ENCODE data around the gene ATAD1.
"Not testable (repeated sequence)": the region's sequence is repeated elsewhere in the genome, so short reads cannot be mapped to it uniquely, and the experiment has no call there.

The ATAD1 gene

GRCh38 chr10:87750817-87751216 lies 67.2 kb downstream of the ATAD1 start:
- no peaks in the 10 kb centered on the region for H3K27me3 ChIP-seq (ENCODE audit: insufficient read depth, insufficient read length)
- no peaks in the 10 kb centered on the region for H3K9me3 ChIP-seq (ENCODE audit: insufficient read depth, low read length)
- H3K4me3 ChIP-seq (ENCODE audit: insufficient read length, low read depth): no peak overlapping the region
- TF ChIP-seq SUZ12 (IDR thresholded peaks at IDR 0.05; ENCODE audit: extremely low read depth, insufficient read depth, insufficient read length) (no peak), ZNF274 (IDR thresholded peaks at IDR 0.05; ENCODE audit: low read depth, low read length) (no peak), YY1 (IDR thresholded peaks at IDR 0.05; ENCODE audit: insufficient read depth, insufficient read length) (no peak)
- no peak overlapping the region for H3K9ac ChIP-seq (ENCODE audit: insufficient read length, low read depth)
- peaks cover 13% of the 10 kb centered on the region for H3K36me3 ChIP-seq (ENCODE audit: insufficient read depth, insufficient read length, low read length)
- DNase-seq (ENCODE audit: low read depth, low spot score): no peak
- no peaks in the 10 kb centered on the region for H3K4me1 ChIP-seq (ENCODE audit: insufficient read depth, insufficient read length)

GRCh38 chr10:87750001-87750671 lies 67.9 kb downstream of the ATAD1 start:
- peak; percentile 27 for DNase-seq (ENCODE audit: low read depth, low spot score)
- TF ChIP-seq SUZ12 (IDR thresholded peaks at IDR 0.05; ENCODE audit: extremely low read depth, insufficient read depth, insufficient read length) (no peak), ZNF274 (IDR thresholded peaks at IDR 0.05; ENCODE audit: low read depth, low read length) (no peak), YY1 (IDR thresholded peaks at IDR 0.05; ENCODE audit: insufficient read depth, insufficient read length) (no peak)
- H3K9ac ChIP-seq (ENCODE audit: insufficient read length, low read depth): no peak overlapping the region

GRCh38 chr10:87748244-87748643 lies 69.8 kb downstream of the ATAD1 start:
- not testable (repeated sequence) for H3K4me3 ChIP-seq (ENCODE audit: insufficient read length, low read depth); H3K27me3 ChIP-seq (ENCODE audit: insufficient read depth, insufficient read length); H3K9ac ChIP-seq (ENCODE audit: insufficient read length, low read depth); DNase-seq (ENCODE audit: low read depth, low spot score); H3K4me1 ChIP-seq (ENCODE audit: insufficient read depth, insufficient read length); H3K9me3 ChIP-seq (ENCODE audit: insufficient read depth, low read length)
- peaks cover 12% of the 10 kb centered on the region for H3K36me3 ChIP-seq (ENCODE audit: insufficient read depth, insufficient read length, low read length)

More at GRCh38 chr10:87750001-87750671, 67.9 kb downstream of the ATAD1 start:
- H3K27me3 ChIP-seq (ENCODE audit: insufficient read depth, insufficient read length): no peaks in the 10 kb centered on the region
- no peak overlapping the region for H3K4me3 ChIP-seq (ENCODE audit: insufficient read length, low read depth)
- no peaks in the 10 kb centered on the region for H3K9me3 ChIP-seq (ENCODE audit: insufficient read depth, low read length)
- H3K4me1 ChIP-seq (ENCODE audit: insufficient read depth, insufficient read length): no peaks in the 10 kb centered on the region
- peaks cover 10% of the 10 kb centered on the region for H3K36me3 ChIP-seq (ENCODE audit: insufficient read depth, insufficient read length, low read length)

- DNase-seq (ENCODE audit: low read depth, low spot score): no peak
- peaks cover 10% of the 10 kb centered on the region for H3K36me3 ChIP-seq (ENCODE audit: insufficient read depth, insufficient read length, low read length)
- H3K9me3 ChIP-seq (ENCODE audit: insufficient read depth, low read length): no peaks in the 10 kb centered on the region
- H3K4me3 ChIP-seq (ENCODE audit: insufficient read length, low read depth): no peak overlapping the region
- no peaks in the 10 kb centered on the region for H3K27me3 ChIP-seq (ENCODE audit: insufficient read depth, insufficient read length)
- TF ChIP-seq ZNF274 (IDR thresholded peaks at IDR 0.05; ENCODE audit: low read depth, low read length) (no peak), YY1 (IDR thresholded peaks at IDR 0.05; ENCODE audit: insufficient read depth, insufficient read length) (no peak), SUZ12 (IDR thresholded peaks at IDR 0.05; ENCODE audit: extremely low read depth, insufficient read depth, insufficient read length) (no peak)
- H3K9ac ChIP-seq (ENCODE audit: insufficient read length, low read depth): no peak overlapping the region
- H3K4me1 ChIP-seq (ENCODE audit: insufficient read depth, insufficient read length): no peaks in the 10 kb centered on the region
These were observed 71.1 kb downstream of the ATAD1 start for GRCh38 chr10:87746911-87747310.

- peaks cover 10% of the 10 kb centered on the region for H3K36me3 ChIP-seq (ENCODE audit: insufficient read depth, insufficient read length, low read length)
- H3K4me1 ChIP-seq (ENCODE audit: insufficient read depth, insufficient read length): no peaks in the 10 kb centered on the region
- no peaks in the 10 kb centered on the region for H3K27me3 ChIP-seq (ENCODE audit: insufficient read depth, insufficient read length)
- H3K9ac ChIP-seq (ENCODE audit: insufficient read length, low read depth): no peak overlapping the region
- TF ChIP-seq SUZ12 (IDR thresholded peaks at IDR 0.05; ENCODE audit: extremely low read depth, insufficient read depth, insufficient read length) (no peak), ZNF274 (IDR thresholded peaks at IDR 0.05; ENCODE audit: low read depth, low read length) (no peak), YY1 (IDR thresholded peaks at IDR 0.05; ENCODE audit: insufficient read depth, insufficient read length) (no peak)
- no peak for DNase-seq (ENCODE audit: low read depth, low spot score)
- H3K4me3 ChIP-seq (ENCODE audit: insufficient read length, low read depth): no peak overlapping the region
- H3K9me3 ChIP-seq (ENCODE audit: insufficient read depth, low read length): no peaks in the 10 kb centered on the region
These were observed 73.4 kb downstream of the ATAD1 start for GRCh38 chr10:87744606-87745005.

GRCh38 chr10:87742992-87743610 lies 74.9 kb downstream of the ATAD1 start:
- H3K4me1 ChIP-seq (ENCODE audit: insufficient read depth, insufficient read length); H3K4me3 ChIP-seq (ENCODE audit: insufficient read length, low read depth); H3K9me3 ChIP-seq (ENCODE audit: insufficient read depth, low read length); H3K9ac ChIP-seq (ENCODE audit: insufficient read length, low read depth); DNase-seq (ENCODE audit: low read depth, low spot score); H3K27me3 ChIP-seq (ENCODE audit: insufficient read depth, insufficient read length): not testable (repeated sequence)
- H3K36me3 ChIP-seq (ENCODE audit: insufficient read depth, insufficient read length, low read length): peaks cover 10% of the 10 kb centered on the region

GRCh38 chr10:87740254-87740655 lies 77.8 kb downstream of the ATAD1 start:
- Histone ChIP-seq H3K4me3 (ENCODE audit: insufficient read length, low read depth) (no peak overlapping the region), H3K9ac (ENCODE audit: insufficient read length, low read depth) (no peak overlapping the region), H3K27me3 (ENCODE audit: insufficient read depth, insufficient read length) (no peaks in the 10 kb centered on the region), H3K36me3 (ENCODE audit: insufficient read depth, insufficient read length, low read length) (peaks cover 10% of the 10 kb centered on the region), H3K4me1 (ENCODE audit: insufficient read depth, insufficient read length) (no peaks in the 10 kb centered on the region), H3K9me3 (ENCODE audit: insufficient read depth, low read length) (no peaks in the 10 kb centered on the region)
- DNase-seq (ENCODE audit: low read depth, low spot score): no peak
- TF ChIP-seq SUZ12 (IDR thresholded peaks at IDR 0.05; ENCODE audit: extremely low read depth, insufficient read depth, insufficient read length): no peak
- no peak for TF ChIP-seq ZNF274 (IDR thresholded peaks at IDR 0.05; ENCODE audit: low read depth, low read length)
- no peak for TF ChIP-seq YY1 (IDR thresholded peaks at IDR 0.05; ENCODE audit: insufficient read depth, insufficient read length)
